Sigmoid colon (tissue), 7 donors: ENCODE results near the gene CLEC4C. TPM values are rescaled to one million over a fixed set of nuclear protein-coding genes. Genes with fewer than 3 reads are reported as not detected.

Experiments
- DNase-seq: peaks from one replicate; pipeline ENCODE4 v3.0.0-alpha.2; 2019
- H3K27ac ChIP-seq, 4 donors: fragments of 200-600 bp; sonication (generic); one replicate each; pipeline ENCODE4 v1.5.1; 2016 to 2019; ENCODE audit warnings: mild to moderate bottlenecking in 1 of 4
- H3K27me3 ChIP-seq, 3 donors: fragments of 200-600 bp; sonication (generic); one replicate each; pipeline ENCODE4 v1.5.1; 2019; ENCODE audit warnings: mild to moderate bottlenecking in 1 of 3
- H3K36me3 ChIP-seq, 4 donors: fragments of 200-600 bp; sonication (generic); one replicate each; pipeline ENCODE4 v1.5.1; 2016 to 2019
- H3K4me1 ChIP-seq, 4 donors: fragments of 200-600 bp; sonication (generic); one replicate each; pipeline ENCODE4 v1.5.1; 2017 to 2019
- H3K4me3 ChIP-seq, 4 donors: fragments of 200-600 bp; sonication (generic); one replicate each; pipeline ENCODE4 v1.5.1; 2017 to 2019; ENCODE audit warnings: mild to moderate bottlenecking in 2 of 4, moderate library complexity in 1 of 4
- H3K9me3 ChIP-seq, 4 donors: fragments of 200-600 bp in 3 of 4; sonication (generic) in 3 of 4; one replicate each; pipeline versions ENCODE4 v1.5.1 to v1.6.1; 2013 to 2019
- EP300 ChIP-seq, 4 donors: sonication (generic); formaldehyde crosslinking; IDR thresholded peaks; one replicate each; pipeline ENCODE4 v1.6.1; 2017; ENCODE audit warnings: antibody characterized with exemption in 4 of 4
- POLR2A ChIP-seq, 2 donors: fragments of 450-650 bp; IDR thresholded peaks; one replicate each; pipeline ENCODE4 v1.6.1; 2016; ENCODE audit warnings: antibody characterized with exemption in 2 of 2, mild to moderate bottlenecking in 2 of 2, moderate library complexity in 2 of 2
- POLR2AphosphoS5 ChIP-seq, 4 donors: sonication (generic); formaldehyde crosslinking; IDR thresholded peaks; one replicate each; pipeline ENCODE4 v1.6.1; 2017; ENCODE audit warnings: antibody characterized with exemption in 4 of 4
- WGBS, 2 donors: extraction: QIAGEN DNeasy Blood & Tissue Kit; methylation state at CpG; one replicate each; pipeline ENCODE4 v1.1.7; 2013; 5-methylcytosine and 5-hydroxymethylcytosine counted together
- intact Hi-C: fragments of 100-400 bp; cut with DNase I; formaldehyde crosslinking; loops from one replicate; pipeline ENCODE4 v1.15.1; 2023
- polyA plus RNA-seq, 3 donors: library from polyadenylated mRNA; stranded (reverse); fragments of 200-250 nt; gene quantifications; one replicate each; pipeline ENCODE4 v1.2.3, GENCODE V29; 2013
- total RNA-seq, 4 donors: library from RNA; depleted of rRNA; stranded (reverse); fragments of >200 nt; gene quantifications; one replicate each; pipeline ENCODE4 v1.1.0, GENCODE V29; 2016
- TF ChIP-seq, protein P1 (sequence below), 4 experiments: fragments of 450-650 bp in 3 of 4; fragments of 200-600 bp in 1 of 4; IDR thresholded peaks; one replicate each; pipeline ENCODE4 v1.5.1; 2016 to 2019; ENCODE audit warnings: antibody characterized with exemption in 4 of 4, mild to moderate bottlenecking in 3 of 4, moderate library complexity in 2 of 4
- donor health status: healthy with polysubstance abuse.
- donor health status: Bipolar disorder and iron deficiency.
- donor health status: healthy.

Gene CLEC4C
- total and polyA plus RNA-seq, 7 donors = 0.16 TPM; not detected in 6

DNA sequence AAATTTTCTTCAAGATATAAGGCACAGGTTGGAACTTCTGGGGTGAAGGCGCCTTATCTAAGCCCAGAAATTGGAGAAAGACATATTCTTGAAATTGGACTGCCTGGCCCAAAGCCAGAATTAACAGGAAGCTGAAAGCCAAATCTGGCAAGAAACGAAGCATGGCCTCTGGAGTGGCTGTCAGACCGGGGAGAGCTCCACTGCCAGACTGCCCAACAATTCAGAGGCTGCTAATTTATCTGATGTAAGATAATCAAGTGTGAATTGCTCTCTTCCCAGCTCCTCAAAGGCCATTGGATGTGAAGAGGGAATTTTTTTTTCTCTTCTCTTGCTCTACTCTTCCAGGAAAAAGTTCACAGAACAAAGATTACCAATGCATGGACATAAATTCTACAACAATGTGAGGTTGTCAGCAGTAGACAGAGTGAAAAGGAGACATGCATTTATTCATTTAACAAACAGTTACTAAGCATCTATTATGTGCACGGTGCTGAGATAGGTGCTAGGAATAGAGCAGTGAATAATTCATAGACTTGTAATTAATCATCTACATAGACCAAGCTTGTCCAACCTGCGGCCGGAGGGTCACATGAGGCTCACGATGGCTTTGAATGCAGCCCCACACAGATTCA lies 51.5 kb downstream of the CLEC4C start, which contains the start of gene GDF3:
GDF3 (minus strand) TSS at position 210 of the 632 bp plus-strand sequence; CDS start at position 163, 47 bp downstream.
- WGBS, 2 donors = 42 to 48% methylated on average over 7 of the region's 7 CpGs
- H3K36me3 ChIP-seq = no peaks in the 10 kb centered on the region
- no peaks in the 10 kb centered on the region for H3K9me3 ChIP-seq
- H3K27me3 ChIP-seq = no peaks in the 10 kb centered on the region
- intact Hi-C loops = no loop called here
- DNase-seq = no peak
- no peak within 1 kb of the TSS for H3K27ac ChIP-seq
- no peak within 1 kb of the TSS for H3K4me3 ChIP-seq
- TF ChIP-seq POLR2A (IDR thresholded peaks at IDR 0.05) = no peak
- TF ChIP-seq, protein P1, sequence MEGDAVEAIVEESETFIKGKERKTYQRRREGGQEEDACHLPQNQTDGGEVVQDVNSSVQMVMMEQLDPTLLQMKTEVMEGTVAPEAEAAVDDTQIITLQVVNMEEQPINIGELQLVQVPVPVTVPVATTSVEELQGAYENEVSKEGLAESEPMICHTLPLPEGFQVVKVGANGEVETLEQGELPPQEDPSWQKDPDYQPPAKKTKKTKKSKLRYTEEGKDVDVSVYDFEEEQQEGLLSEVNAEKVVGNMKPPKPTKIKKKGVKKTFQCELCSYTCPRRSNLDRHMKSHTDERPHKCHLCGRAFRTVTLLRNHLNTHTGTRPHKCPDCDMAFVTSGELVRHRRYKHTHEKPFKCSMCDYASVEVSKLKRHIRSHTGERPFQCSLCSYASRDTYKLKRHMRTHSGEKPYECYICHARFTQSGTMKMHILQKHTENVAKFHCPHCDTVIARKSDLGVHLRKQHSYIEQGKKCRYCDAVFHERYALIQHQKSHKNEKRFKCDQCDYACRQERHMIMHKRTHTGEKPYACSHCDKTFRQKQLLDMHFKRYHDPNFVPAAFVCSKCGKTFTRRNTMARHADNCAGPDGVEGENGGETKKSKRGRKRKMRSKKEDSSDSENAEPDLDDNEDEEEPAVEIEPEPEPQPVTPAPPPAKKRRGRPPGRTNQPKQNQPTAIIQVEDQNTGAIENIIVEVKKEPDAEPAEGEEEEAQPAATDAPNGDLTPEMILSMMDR (IDR thresholded peaks at IDR 0.05) = no peak
- TF ChIP-seq POLR2AphosphoS5 (IDR thresholded peaks at IDR 0.05) = no peak
- no peak for TF ChIP-seq EP300 (IDR thresholded peaks at IDR 0.05)
- no peaks in the 10 kb centered on the region for H3K4me1 ChIP-seq

DNA sequence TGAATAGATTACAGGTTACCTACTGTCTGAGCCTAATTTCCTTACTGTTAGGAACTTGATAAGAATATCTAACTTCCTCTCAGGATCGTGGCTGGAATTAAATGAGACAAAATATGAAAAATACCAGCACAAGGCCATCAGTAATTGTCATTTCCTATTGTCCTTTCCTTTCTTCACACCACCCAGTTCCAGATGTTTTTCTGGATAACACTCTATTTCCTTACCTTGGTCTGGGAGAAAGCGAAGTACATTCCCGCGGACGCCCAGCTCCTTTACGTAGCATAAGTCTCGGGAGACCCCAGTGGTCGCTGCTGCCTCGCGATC lies 52.0 kb downstream of the CLEC4C start:
- no peaks in the 10 kb centered on the region for H3K9me3 ChIP-seq
- no peaks in the 10 kb centered on the region for H3K36me3 ChIP-seq
- no peak overlapping the region for H3K4me3 ChIP-seq
- intact Hi-C loops = no loop called here
- H3K27me3 ChIP-seq = no peaks in the 10 kb centered on the region
- TF ChIP-seq, protein P1 (IDR thresholded peaks at IDR 0.05) = no peak
- TF ChIP-seq EP300 (IDR thresholded peaks at IDR 0.05) = no peak
- TF ChIP-seq POLR2A (IDR thresholded peaks at IDR 0.05) = no peak
- TF ChIP-seq POLR2AphosphoS5 (IDR thresholded peaks at IDR 0.05) = no peak
- WGBS, 2 donors = 35 to 65% methylated on average over 10 of the region's 10 CpGs
- no peak for DNase-seq
- H3K27ac ChIP-seq = no peak overlapping the region
- no peaks in the 10 kb centered on the region for H3K4me1 ChIP-seq

DNA sequence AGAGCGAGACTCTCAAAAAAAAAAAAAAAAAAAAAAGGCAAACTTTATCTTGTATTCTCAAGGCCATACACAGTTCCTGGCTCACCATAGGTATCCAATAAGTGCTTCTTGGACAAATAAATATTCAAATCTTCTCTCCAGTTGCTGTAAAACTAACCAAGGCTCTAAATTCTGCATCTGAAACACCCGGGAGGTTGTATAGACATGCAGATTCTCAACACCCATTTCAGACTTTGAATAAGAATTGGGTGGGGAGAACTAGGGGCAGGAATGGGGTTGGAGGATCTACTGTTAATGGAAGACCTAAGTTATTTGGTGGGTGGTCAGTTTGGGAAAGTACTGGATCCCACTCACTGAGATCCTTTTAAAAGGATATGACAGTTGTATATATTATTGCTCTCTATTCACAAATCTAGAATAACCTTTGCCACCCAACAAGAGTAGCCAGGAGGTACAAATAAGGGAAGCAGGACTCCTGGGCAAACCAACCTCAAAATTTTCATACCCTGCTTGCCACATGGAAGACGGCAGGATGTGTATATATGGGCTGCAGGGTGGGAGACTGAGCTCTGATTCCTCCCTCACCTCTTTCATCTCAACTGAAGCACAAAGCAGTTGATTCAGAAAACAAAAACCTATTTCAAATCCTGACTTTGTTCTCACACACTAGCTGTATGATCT lies 52.5 kb downstream of the CLEC4C start:
- WGBS, 2 donors = 62 to 70% methylated on average over 3 of the region's 3 CpGs
- TF ChIP-seq POLR2AphosphoS5 (IDR thresholded peaks at IDR 0.05) (no peak), POLR2A (IDR thresholded peaks at IDR 0.05) (no peak), EP300 (IDR thresholded peaks at IDR 0.05) (no peak)
- TF ChIP-seq, protein P1 (IDR thresholded peaks at IDR 0.05) = no peak

DNA sequence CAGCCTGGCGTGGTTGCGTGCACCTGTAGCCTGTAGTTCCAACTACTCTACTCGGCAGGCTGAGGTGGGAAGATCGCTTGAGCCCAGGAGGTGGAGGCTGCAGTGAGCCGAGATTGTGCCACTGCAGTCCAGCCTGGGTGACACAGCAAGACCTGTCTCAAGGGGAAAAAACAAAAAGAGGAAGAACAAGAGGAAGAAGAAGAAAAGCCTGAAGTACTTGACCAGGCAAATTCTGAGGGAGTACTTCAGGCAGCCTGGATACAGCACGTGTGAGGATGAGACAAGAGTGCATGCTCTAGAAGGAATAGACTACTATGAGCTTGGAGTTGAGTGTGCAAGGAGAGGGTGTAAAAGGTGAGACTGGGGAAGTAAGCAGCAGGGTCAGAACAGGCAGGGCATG lies 53.4 kb downstream of the CLEC4C start:
- H3K4me1 ChIP-seq = no peaks in the 10 kb centered on the region
- no peaks in the 10 kb centered on the region for H3K27me3 ChIP-seq
- intact Hi-C loops = no loop called here
- no peaks in the 10 kb centered on the region for H3K9me3 ChIP-seq
- no peaks in the 10 kb centered on the region for H3K36me3 ChIP-seq
- no peak overlapping the region for H3K4me3 ChIP-seq
- WGBS, 2 donors = 63 to 74% methylated on average over 6 of the region's 6 CpGs
- DNase-seq = no peak
- no peak overlapping the region for H3K27ac ChIP-seq
- TF ChIP-seq POLR2AphosphoS5 (IDR thresholded peaks at IDR 0.05) (no peak), POLR2A (IDR thresholded peaks at IDR 0.05) (no peak), EP300 (IDR thresholded peaks at IDR 0.05) (no peak)

More for the DNA sequence above, 52.5 kb downstream of the CLEC4C start:
- no peak for DNase-seq
- no peaks in the 10 kb centered on the region for H3K36me3 ChIP-seq
- H3K9me3 ChIP-seq = no peaks in the 10 kb centered on the region
- H3K4me3 ChIP-seq = no peak overlapping the region
- H3K4me1 ChIP-seq = no peaks in the 10 kb centered on the region
- H3K27me3 ChIP-seq = no peaks in the 10 kb centered on the region
- no peak overlapping the region for H3K27ac ChIP-seq
- intact Hi-C loops = no loop called here

DNA sequence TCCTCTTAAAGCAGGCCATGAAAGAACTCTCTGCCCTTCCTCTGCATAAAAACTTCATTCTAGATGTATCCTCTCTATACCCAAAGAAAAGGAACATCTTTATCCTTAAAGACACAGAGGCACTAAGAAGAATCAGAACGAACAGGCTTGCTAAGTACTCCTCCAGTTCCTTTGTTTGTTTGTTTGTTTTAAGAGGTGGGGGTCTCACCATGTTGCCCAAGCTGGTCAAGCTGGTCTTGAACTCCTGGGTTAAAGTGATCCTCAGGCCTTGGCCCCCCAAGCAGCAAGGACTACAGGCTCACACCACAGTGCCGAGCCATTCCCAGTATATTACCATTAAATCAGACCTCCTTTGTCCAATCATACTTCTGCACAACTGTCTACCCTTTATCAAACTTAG lies 65.6 kb downstream of the CLEC4C start:
- no peak for DNase-seq
- TF ChIP-seq, protein P1 (IDR thresholded peaks at IDR 0.05) = no peak
- TF ChIP-seq EP300 (IDR thresholded peaks at IDR 0.05) (no peak), POLR2AphosphoS5 (IDR thresholded peaks at IDR 0.05) (no peak), POLR2A (IDR thresholded peaks at IDR 0.05) (no peak)
- H3K36me3 ChIP-seq = no peaks in the 10 kb centered on the region
- H3K4me3 ChIP-seq = no peak overlapping the region
- H3K27me3 ChIP-seq = no peaks in the 10 kb centered on the region
- no peak overlapping the region for H3K27ac ChIP-seq
- WGBS, 2 donors = 55 to 65% methylated on average over 2 of the region's 2 CpGs
- H3K9me3 ChIP-seq = no peaks in the 10 kb centered on the region
- intact Hi-C loops = no loop called here
- no peaks in the 10 kb centered on the region for H3K4me1 ChIP-seq
